Suprapubic skin (tissue), 4 donors: Measurements from ENCODE around the gene NKD2. TPM values are rescaled to one million over a fixed set of nuclear protein-coding genes. Genes with fewer than 3 reads are reported as not detected.

Source experiments
- DNase-seq, 2 donors: peaks; one replicate each; pipeline ENCODE4 v3.0.0-alpha.2; 2019; ENCODE audit warnings: low spot score in 2 of 2
- H3K27ac ChIP-seq: fragments of 200-600 bp; sonication (generic); one replicate; pipeline ENCODE4 v1.5.1; 2019
- H3K27me3 ChIP-seq: fragments of 200-600 bp; sonication (generic); one replicate; pipeline ENCODE4 v1.5.1; 2019
- H3K36me3 ChIP-seq: fragments of 200-600 bp; sonication (generic); one replicate; pipeline ENCODE4 v1.5.1; 2019
- H3K4me1 ChIP-seq: fragments of 200-600 bp; sonication (generic); one replicate; pipeline ENCODE4 v1.5.1; 2019
- H3K4me3 ChIP-seq: fragments of 200-600 bp; sonication (generic); one replicate; pipeline ENCODE4 v1.5.1; 2019; ENCODE audit warnings: mild to moderate bottlenecking
- H3K9me3 ChIP-seq: fragments of 200-600 bp; sonication (generic); one replicate; pipeline ENCODE4 v1.5.1; 2019
- CTCF ChIP-seq, 2 donors: fragments of 200-600 bp in 1 of 2; fragments of 450-650 bp in 1 of 2; sonication (generic) in 1 of 2; IDR thresholded peaks; one replicate each; pipeline ENCODE4 v1.5.1; 2016 to 2019; ENCODE audit warnings: antibody characterized with exemption in 2 of 2, mild to moderate bottlenecking in 1 of 2, moderate library complexity in 1 of 2
- EP300 ChIP-seq: sonication (generic); formaldehyde crosslinking; IDR thresholded peaks from one replicate; pipeline ENCODE4 v1.6.1; 2017; ENCODE audit warnings: antibody characterized with exemption
- POLR2A ChIP-seq, 2 donors: fragments of 450-650 bp; IDR thresholded peaks; one replicate each; pipeline ENCODE4 v1.6.1; 2017; ENCODE audit warnings: antibody characterized with exemption in 2 of 2, mild to moderate bottlenecking in 2 of 2, moderate library complexity in 2 of 2
- POLR2AphosphoS5 ChIP-seq, 3 donors: sonication (generic); formaldehyde crosslinking; IDR thresholded peaks; one replicate each; pipeline ENCODE4 v1.6.1; 2017; ENCODE audit warnings: antibody characterized with exemption in 3 of 3
- WGBS: methylation state at CpG from one replicate; pipeline ENCODE4 v1.1.5; 2018; 5-methylcytosine and 5-hydroxymethylcytosine counted together
- total RNA-seq, 4 donors: library from RNA; depleted of rRNA; stranded (reverse); fragments of >200 nt; gene quantifications; one replicate each; pipeline ENCODE4 v1.1.0, GENCODE V29; 2016

The NKD2 gene
- total RNA-seq, 4 donors from 2014 or later, result 7.9 to 13.0 (median 10.6) TPM

- Histone ChIP-seq H3K9me3 (no peaks in the 10 kb centered on the region), H3K36me3 (peaks cover 70% of the 10 kb centered on the region), H3K4me1 (no peaks in the 10 kb centered on the region), H3K27me3 (no peaks in the 10 kb centered on the region), H3K27ac (no peak overlapping the region), H3K4me3 (no peak overlapping the region)
- WGBS, result 93% methylated on average over 24 of the region's 36 CpGs
- DNase-seq, result no peak
- TF ChIP-seq CTCF (IDR thresholded peaks at IDR 0.05), result no peak
- no peak for TF ChIP-seq POLR2A (IDR thresholded peaks at IDR 0.05)
- no peak for TF ChIP-seq EP300
- no peak for TF ChIP-seq POLR2AphosphoS5 (IDR thresholded peaks at IDR 0.05)
These were observed 54.4 kb downstream of the NKD2 start for GRCh38 chr5:1062761-1063568.

GRCh38 chr5:1063661-1064382 is 55.2 kb downstream of the NKD2 start:
- H3K27me3 ChIP-seq, result no peaks in the 10 kb centered on the region
- H3K9me3 ChIP-seq, result no peaks in the 10 kb centered on the region
- no peak overlapping the region for H3K27ac ChIP-seq
- no peaks in the 10 kb centered on the region for H3K4me1 ChIP-seq
- peaks cover 66% of the 10 kb centered on the region for H3K36me3 ChIP-seq
- TF ChIP-seq POLR2A (IDR thresholded peaks at IDR 0.05) (no peak), CTCF (IDR thresholded peaks at IDR 0.05) (no peak), POLR2AphosphoS5 (IDR thresholded peaks at IDR 0.05) (no peak), EP300 (no peak)
- 67% methylated on average over 2 of the region's 56 CpGs for WGBS
- no peak for DNase-seq
- H3K4me3 ChIP-seq, result no peak overlapping the region

GRCh38 chr5:1064383-1065142 is 56.0 kb downstream of the NKD2 start:
- WGBS, result 86% methylated on average over 48 of the region's 49 CpGs
- peaks cover 64% of the 10 kb centered on the region for H3K36me3 ChIP-seq
- no peak overlapping the region for H3K27ac ChIP-seq
- H3K9me3 ChIP-seq, result no peaks in the 10 kb centered on the region
- H3K4me3 ChIP-seq, result no peak overlapping the region
- H3K4me1 ChIP-seq, result no peaks in the 10 kb centered on the region
- TF ChIP-seq EP300, result no peak
- TF ChIP-seq CTCF (IDR thresholded peaks at IDR 0.05), result no peak
- no peak for TF ChIP-seq POLR2A (IDR thresholded peaks at IDR 0.05)
- TF ChIP-seq POLR2AphosphoS5 (IDR thresholded peaks at IDR 0.05), result no peak
- DNase-seq, result no peak
- no peaks in the 10 kb centered on the region for H3K27me3 ChIP-seq

- WGBS, result 87% methylated on average over 17 of the region's 26 CpGs
- H3K9me3 ChIP-seq, result no peaks in the 10 kb centered on the region
- DNase-seq, result no peak
- no peak overlapping the region for H3K4me3 ChIP-seq
- peaks cover 57% of the 10 kb centered on the region for H3K36me3 ChIP-seq
- no peaks in the 10 kb centered on the region for H3K27me3 ChIP-seq
- H3K4me1 ChIP-seq, result no peaks in the 10 kb centered on the region
- H3K27ac ChIP-seq, result no peak overlapping the region
- TF ChIP-seq POLR2AphosphoS5 (IDR thresholded peaks at IDR 0.05), result no peak
These were observed 56.6 kb downstream of the NKD2 start for GRCh38 chr5:1065143-1065750.

- no peak for TF ChIP-seq EP300
- no peak for TF ChIP-seq CTCF (IDR thresholded peaks at IDR 0.05)
- TF ChIP-seq POLR2AphosphoS5 (IDR thresholded peaks at IDR 0.05), result no peak
- no peak for TF ChIP-seq POLR2A (IDR thresholded peaks at IDR 0.05)
- no peaks in the 10 kb centered on the region for H3K4me1 ChIP-seq
These were observed 57.5 kb downstream of the NKD2 start for GRCh38 chr5:1065891-1066650.

More at GRCh38 chr5:1065891-1066650, 57.5 kb downstream of the NKD2 start:
- H3K9me3 ChIP-seq, result no peaks in the 10 kb centered on the region
- no peak overlapping the region for H3K27ac ChIP-seq
- H3K27me3 ChIP-seq, result no peaks in the 10 kb centered on the region
- H3K4me3 ChIP-seq, result no peak overlapping the region
- WGBS, result 98% methylated on average over 4 of the region's 16 CpGs
- H3K36me3 ChIP-seq, result peaks cover 51% of the 10 kb centered on the region
- DNase-seq, result no peak
